GM12891 (cell line): ENCODE results near the gene GPR160.

Source experiments
- PAX5 ChIP-seq: IDR thresholded peaks from 2 replicates; pipeline ENCODE4 v1.6.1; 2011; ENCODE audit warnings: low read length, moderate library complexity, mild to moderate bottlenecking; ENCODE audit not compliant: insufficient read depth, severe bottlenecking
- POLR2A ChIP-seq: IDR thresholded peaks from 2 replicates; pipeline ENCODE4 v1.6.1; 2011; ENCODE audit warnings: low read depth, low read length, control low read depth
- POLR2AphosphoS5 ChIP-seq: IDR thresholded peaks from 2 replicates; pipeline ENCODE4 v1.6.1; 2011; ENCODE audit warnings: low read depth, low read length, control low read depth
- POU2F2 ChIP-seq: IDR thresholded peaks from 2 replicates; pipeline ENCODE4 v1.6.1; 2011; ENCODE audit warnings: low read depth, mild to moderate bottlenecking, control low read depth, low read length, moderate library complexity
- SPI1 ChIP-seq: IDR thresholded peaks from 2 replicates; pipeline ENCODE4 v1.6.1; 2011; ENCODE audit warnings: low read depth, low read length, control low read depth
- TAF1 ChIP-seq: IDR thresholded peaks from 2 replicates; pipeline ENCODE4 v1.6.1; 2011; ENCODE audit warnings: low read depth, low read length, control low read depth

GRCh38 chr3:170130532-170130931 is 92.7 kb downstream of the GPR160 start:
- TF ChIP-seq POLR2A (no peak), POLR2AphosphoS5 (no peak), TAF1 (no peak), SPI1 (no peak), PAX5 (no peak), POU2F2 (no peak)
